ACHN (cell line): Measurements from ENCODE around the gene NR5A2.

Experiments
- DNase-seq: peaks from one replicate; pipeline ENCODE4 v3.0.0-alpha.2; 2015
- in situ Hi-C: cut with HindIII; loops from 2 replicates; pipeline ENCODE4 v1.10.0; 2017; ENCODE audit warnings: low sequenced_read_pairs, low pct_ligation_motif_present, low pct_unique_long_range_greater_than_20kb

The NR5A2 gene

DNA sequence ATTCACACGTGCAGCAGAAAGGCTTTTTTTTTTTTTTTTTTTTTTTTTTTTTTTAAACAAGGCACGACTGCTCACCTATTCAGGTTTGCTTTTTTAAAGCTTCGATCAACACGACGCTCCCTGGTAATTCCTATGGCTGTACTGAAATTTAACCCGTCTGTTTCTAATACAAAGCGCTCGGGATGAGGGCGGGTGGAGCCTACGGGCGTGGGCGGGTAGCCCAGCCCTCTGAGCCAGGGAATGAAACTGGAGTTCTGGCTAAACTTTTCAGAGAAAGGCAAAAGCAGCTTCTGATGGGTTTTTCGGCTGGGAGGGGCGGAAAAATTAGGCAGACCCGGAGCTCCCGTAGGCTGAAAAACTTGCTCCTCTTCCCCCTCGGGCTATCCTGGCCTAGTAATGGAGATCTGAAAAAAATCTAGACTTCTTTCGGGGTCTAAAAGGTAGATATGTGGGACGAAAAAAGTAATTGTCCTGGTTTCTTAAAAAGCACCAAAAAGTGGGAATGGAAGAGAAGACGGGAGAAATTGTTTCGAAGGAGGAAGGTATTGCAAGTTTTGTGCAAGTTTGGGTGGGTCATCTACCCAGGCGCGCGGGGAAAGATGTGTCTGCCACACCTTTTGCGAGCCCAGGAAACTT, 7.4 kb downstream of the NR5A2 start:
- in situ Hi-C loops, result no loop called here
- no peak for DNase-seq

DNA sequence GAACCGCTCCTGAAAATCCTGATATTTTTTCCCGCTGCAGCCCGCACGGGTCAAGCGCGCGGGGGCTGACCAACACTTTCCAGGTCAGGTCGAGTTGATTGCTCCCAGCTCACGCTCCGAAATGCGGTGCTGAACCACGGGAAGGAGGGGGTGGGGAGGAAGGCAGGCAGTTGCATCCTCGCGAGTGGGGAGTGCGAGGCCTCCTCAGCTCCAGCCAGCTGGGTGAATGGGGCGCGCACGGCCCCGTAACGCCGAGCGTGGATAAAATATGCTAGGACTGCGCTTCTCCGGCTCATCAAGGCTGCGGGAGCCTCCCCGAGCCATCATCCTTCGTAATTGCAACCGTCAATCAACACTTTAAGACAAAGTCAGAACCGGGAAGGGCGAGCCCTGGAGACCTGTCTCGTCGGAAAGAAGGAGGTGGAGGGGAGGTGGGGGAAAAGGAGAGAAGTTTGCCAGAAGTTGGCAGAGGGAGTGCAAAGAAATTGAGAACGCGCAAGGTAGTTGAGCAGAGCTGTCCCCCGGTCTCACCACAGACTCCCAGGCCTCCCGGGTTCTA, 8.0 kb downstream of the NR5A2 start:
- in situ Hi-C loops, result no loop called here
- no peak for DNase-seq

GRCh38 chr1:200035956-200036618, 8.6 kb downstream of the NR5A2 start:
- in situ Hi-C loops, result no loop called here
- no peak for DNase-seq

- DNase-seq, result no peak
- in situ Hi-C loops, result no loop called here
Observed at GRCh38 chr1:200036619-200037270, 9.2 kb downstream of the NR5A2 start.

DNA sequence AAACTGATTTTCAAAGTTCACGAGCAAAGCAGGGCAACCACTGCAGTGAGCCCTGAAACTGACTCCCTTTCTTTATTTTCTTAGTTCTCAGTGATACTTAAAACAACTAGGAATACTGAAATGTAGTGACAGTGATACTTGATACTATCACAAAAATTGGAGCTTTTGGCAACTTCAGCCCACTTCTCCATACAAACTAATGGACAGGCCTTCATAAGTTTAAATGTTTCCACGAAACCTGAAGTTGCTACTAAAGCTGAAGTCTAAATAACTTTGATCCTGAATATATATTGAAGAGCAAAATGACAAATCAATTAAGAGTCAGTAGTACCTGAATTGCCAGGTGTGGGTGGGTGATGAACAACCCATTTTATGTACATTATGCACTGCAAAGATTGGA, 10.0 kb downstream of the NR5A2 start:
- in situ Hi-C loops, result no loop called here
- no peak for DNase-seq

DNA sequence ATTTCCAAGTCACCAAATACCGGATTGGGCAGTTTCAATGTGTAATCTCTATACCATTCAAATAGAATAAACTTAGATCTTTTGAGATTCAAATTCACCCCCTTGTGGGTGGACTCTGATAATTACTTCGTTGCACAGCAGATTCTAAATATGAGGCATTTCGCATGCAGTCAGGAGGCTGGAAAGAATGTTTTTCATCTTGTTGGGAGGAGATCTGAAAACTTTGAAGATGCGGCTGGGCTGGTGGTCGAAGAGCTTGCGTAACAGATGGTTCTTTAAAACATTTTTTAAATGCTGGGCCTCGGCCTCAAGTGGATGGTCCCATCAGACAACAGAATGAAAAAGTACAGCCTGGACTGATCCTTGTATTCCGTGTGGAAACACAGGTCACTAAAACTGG, 10.4 kb downstream of the NR5A2 start:
- in situ Hi-C loops, result no loop called here
- no peak for DNase-seq

DNA sequence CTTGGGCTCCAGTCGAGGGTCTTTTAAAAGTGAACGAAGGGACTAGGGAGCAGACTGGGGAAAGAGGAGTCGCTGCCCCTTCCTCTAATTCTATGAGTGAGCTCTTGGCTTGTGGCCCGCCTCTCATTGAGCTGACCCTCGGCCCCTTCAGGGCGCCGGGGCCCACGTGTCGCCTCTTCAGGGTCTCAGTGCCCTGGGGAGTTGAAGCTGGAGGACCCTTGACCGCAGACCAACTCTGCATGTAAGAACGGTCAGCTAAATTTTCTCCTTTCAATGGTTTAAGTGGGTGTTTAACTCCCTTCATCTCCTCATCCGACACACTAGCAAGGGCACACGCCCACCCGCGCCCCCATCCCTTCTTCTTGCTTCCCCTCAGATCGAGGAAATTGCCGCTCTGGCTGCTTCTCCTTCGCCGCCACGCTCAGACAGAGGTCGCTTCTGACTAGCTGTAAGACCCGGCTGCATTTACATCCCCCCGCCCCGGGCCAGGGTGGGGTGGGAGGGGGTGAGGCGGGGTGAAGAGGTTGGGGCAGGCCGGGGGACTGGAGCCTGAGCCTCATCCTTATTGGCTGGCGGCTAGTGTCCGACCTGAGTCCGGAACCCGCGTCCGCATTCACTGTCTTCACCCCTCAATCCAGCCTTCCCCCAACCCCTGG, 10.9 kb downstream of the NR5A2 start:
- in situ Hi-C loops, result no loop called here
- DNase-seq, result no peak

- peak; percentile 25 for DNase-seq
- in situ Hi-C loops, result no loop called here
Observed at GRCh38 chr1:200038981-200039848, 11.7 kb downstream of the NR5A2 start.

- no peak for DNase-seq
- in situ Hi-C loops, result no loop called here
Observed at GRCh38 chr1:200039849-200040474, 12.5 kb downstream of the NR5A2 start.

DNA sequence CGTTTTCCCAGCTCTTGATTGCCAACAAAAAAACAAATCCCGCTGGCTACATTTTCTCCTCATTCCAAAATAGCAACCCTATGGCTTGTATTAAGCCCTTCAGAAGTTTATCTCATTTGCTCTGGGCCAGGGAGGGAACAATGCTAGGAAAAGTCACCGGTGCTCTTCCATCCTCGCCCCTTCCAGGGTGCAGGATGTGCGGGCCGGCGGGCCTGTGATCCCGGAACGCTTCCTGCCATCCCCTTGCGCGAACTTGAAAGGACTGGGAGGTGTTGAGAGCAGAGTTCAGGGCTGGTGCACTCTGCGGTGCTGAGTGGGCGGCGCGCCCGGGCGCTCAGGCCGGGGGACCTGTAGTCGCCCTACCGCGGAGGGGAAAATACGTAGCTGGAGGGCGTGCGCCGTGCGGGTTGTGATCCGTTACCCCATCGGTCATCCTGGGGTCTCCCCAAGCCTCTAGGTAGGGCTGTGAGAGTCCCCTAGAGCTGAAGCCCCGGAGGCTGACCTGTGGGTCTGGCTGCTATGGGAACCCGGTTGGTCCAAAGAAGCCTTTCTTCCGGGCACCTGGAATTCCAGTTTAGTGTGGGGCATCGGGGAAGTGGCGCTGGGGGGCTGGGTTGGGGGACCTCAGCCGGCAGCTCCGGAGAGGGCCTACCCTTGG, 13.1 kb downstream of the NR5A2 start:
- DNase-seq, result no peak
- in situ Hi-C loops, result no loop called here

DNA sequence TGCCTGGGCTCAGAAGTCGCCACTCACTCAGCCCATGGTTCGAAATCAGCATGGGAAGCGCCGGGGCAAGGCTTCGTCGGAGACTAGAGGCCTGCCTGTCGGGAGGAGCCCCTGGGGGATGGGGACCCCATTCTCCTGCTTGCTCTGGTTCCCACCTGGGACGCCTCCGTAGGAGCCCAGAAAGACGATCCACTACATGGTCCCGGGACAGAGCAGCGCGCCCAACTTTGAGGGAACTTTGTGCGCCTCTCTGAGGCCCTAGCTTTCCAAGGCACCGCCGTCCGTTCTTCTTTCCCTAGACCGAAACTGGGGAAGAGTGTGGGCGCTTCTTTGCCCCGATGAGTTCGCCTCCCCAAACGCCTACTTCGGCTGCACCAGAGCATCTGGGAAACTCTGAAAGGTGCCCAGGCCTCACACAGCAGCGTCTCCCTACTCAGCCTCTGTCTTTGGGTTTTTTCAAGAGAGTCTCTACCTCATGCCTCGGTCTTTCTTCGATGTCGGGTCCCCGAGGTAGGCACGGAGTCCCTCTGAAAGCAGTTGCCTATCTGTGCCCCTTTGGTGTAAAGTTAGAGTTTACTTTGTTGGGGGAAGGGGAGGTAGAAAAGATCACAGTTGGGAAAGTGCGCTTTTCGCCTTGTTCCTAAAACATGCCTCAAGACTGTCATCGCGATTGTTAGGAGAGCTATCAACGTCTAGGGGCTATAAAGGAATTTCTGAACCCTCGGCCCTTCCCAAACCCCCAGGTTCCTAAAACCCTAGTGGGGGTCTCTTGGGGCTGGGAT, 14.0 kb downstream of the NR5A2 start:
- in situ Hi-C loops, result no loop called here
- no peak for DNase-seq

DNA sequence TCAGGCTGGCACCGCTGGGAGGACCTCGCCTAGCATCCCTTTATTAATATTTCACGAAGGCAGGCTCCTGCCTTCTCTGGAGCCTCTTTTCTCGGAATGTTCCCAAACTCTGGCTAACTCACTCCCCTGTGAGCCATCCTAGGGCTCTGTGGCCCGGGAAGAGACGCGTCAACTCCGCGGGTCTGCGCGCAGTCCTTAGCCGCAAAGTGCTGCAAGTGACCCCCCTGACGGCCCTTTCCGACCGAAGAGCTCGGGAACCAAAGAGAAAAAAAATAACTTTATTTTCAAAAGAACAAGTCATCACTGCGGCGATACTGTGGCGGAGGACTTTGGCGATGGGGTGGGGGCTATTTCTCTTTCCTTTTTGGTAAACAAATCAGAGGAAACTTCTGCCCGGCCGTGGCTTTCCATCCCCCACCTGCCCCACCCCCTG, 14.6 kb downstream of the NR5A2 start:
- in situ Hi-C loops, result no loop called here
- DNase-seq, result no peak

DNA sequence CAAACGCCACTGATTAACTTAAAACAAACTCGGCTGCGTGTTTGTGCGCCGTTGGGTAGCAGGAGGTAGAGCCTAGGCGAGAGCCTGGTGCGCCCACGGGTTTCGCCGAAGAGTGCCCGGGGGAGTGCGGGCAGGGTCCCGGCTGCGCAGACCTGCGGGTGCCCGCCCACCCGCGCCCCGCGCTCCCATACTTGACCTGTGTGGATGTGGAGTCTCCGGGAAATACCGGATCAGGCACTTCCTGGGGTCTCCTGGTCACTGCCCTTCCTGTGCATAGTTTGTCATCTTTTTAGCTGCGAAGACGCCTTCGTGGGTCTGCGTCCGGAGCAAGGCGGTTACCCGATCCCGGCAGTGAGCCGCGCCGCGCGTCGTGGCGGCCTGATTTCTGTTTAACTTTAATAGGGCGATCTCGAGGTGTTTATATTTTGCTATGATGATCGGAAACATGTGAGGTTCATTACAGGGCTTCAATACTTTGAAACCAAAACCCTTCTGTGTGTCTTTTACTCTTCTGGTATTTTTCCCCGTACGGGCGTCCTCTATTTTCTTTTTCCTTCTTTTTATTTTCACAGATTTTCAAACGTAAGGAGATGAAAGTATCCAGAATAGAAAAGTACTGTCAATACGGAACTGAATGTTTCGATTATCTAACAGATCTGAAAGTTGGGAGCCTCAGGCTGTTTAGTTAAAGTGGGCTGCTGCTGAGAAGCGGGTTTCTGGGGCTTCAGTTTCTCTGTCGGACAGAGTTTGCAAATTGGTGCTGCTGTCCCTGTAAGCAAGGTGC, 15.2 kb downstream of the NR5A2 start:
- DNase-seq, result no peak
- in situ Hi-C loops, result no loop called here

- in situ Hi-C loops, result no loop called here
- DNase-seq, result no peak
Observed at GRCh38 chr1:200043336-200043668, 15.8 kb downstream of the NR5A2 start.

DNA sequence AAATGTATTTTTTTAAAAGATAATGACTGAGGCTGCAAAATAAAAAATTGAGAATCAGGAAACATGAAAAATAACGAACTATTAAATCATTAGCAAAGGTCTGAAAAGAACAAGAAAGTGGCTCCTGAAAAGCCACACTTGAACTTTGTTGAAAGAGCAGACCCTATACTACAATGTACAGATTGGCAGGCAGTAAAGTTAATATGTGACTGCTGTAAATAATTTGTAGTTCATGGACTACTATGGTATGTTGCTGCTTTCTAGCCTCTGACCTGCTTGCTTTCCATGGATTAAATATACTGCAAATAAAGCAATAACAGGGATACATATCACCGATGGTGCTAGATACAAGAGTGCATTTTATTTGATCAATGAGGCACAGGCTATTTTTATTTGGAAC, 18.6 kb downstream of the NR5A2 start:
- in situ Hi-C loops, result no loop called here
- DNase-seq, result no peak

DNA sequence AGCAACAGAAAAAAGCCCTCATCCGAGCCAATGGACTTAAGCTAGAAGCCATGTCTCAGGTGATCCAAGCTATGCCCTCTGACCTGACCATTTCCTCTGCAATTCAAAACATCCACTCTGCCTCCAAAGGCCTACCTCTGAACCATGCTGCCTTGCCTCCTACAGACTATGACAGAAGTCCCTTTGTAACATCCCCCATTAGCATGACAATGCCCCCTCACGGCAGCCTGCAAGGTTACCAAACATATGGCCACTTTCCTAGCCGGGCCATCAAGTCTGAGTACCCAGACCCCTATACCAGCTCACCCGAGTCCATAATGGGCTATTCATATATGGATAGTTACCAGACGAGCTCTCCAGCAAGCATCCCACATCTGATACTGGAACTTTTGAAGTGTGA, 20.7 kb downstream of the NR5A2 start:
- DNase-seq, result no peak
- in situ Hi-C loops, result no loop called here
